CD4-positive, alpha-beta T cell treated with Interferon alpha-2 for 1 hour (primary cell): ENCODE results near the gene HMCN2.

Source experiments
- DNase-seq, 2 donors: peaks; one replicate each; pipeline ENCODE4 v3.0.0-alpha.2; 2020 to 2022

The HMCN2 gene

GRCh38 chr9:130477564-130477963 is 212.0 kb downstream of the HMCN2 start:
- no peak for DNase-seq

GRCh38 chr9:130478152-130478551 is 212.6 kb downstream of the HMCN2 start:
- no peak for DNase-seq

DNA sequence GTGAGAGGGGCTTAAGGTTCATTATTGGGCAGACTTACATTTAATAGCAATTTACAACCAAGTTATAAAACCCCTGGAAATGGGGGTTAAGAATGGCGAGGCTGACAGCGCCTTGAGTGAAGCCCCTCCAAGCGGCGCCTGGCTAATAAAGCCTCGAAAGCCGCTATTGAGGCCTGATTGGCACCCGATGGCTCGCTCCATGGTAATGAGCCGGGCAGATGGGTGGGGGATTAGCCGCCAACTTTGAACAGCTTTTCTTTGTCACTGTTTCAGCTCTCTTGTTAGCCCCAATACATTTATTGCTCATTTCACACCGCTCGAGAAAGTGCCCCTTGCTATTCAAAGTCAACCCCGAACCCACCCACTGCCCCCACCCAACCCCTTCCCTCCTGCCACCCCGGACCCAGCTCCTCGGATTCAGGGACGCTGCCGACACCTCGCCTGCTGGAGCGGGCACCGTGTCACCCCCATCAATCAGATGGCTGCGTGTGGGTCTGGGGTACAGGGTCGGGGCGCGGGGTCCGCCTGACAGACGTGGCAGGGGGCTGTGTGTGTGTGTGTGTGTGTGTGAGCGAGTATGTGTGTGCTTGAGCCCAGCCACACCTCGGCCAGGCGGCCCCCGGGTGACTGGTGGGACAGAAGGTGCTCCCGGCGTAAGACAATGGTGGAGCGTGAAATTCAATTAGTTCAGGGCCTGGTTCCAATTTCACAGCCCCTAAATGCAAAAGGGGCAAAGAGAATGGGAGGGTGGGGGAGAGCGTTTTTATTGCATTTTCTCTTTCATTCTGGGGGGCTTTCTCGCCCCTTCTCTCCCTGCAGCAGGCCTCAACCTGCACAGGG is 213.4 kb downstream of the HMCN2 start:
- DNase-seq, result no peak

DNA sequence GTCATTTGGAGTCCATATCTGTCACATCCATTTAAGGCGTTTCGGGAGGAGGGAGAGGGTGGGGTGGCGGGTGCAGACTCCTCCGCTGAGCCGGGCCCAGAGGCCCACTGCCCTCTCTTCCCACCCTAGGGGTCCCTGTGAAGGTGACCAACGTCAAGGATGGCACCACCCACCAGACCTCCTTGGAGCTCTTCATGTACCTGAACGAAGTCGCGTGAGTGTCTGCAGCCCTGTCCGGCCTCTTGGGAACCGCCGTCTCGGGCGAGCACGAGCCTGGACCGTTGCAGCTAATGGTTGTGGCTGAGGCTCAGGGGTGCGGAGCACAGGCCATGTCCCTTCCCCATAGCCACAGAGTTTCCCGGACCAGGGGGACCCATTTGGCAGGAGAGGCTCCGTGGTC is 214.0 kb downstream of the HMCN2 start:
- no peak for DNase-seq

DNA sequence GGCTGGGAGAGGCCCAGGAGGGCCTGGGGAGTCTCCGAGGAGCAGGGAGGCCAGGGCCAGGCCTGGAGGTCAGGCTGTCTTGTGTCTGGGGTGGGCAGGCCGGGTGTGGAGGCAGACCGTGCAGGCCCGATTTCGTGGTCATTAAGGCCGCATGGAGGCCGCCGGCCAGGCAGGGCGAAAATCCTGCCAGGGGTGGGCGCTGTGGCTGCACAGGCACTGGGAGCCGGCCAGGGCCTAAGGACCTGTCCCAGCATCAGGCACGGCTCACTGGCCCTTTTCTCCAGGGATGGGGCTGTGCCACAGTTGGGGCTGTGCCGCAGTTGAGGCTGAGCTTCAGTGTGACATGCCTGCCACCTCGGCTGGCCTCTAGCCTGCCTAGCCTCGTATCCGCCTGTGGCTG is 215.1 kb downstream of the HMCN2 start:
- DNase-seq, result no peak

DNA sequence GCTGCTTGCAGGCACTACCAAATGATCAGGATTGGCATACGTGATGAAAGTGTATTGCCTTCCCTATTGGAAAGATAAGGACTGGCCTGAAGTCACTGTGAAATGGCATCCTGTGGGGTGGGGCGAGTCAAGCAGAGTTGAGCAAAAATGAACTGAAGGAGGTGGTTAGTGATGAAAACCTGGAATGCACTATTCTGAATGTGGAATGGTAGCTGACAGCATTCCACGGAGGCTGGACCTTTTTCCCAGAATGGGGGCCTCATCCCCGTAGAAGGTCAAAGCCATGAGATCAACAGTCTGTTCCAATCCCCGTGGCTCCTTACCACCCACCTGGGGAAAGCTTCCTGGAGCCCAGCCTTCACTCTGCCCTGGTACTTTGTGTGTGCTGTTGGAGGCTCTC is 216.9 kb downstream of the HMCN2 start:
- no peak for DNase-seq

- no peak for DNase-seq
Observed at GRCh38 chr9:130483371-130483971, 217.9 kb downstream of the HMCN2 start.
